NCI-H1417 (cell line): ENCODE measurements around the gene PLIN1.
"Not testable (repeated sequence)": the region's sequence is repeated elsewhere in the genome, so short reads cannot be mapped to it uniquely, and the experiment has no call there.

Source experiments
- DNase-seq, 3 experiments: peaks; one replicate each; lab custom pipeline; 2025; lab: John Stamatoyannopoulos, UW

Gene PLIN1

GRCh38 chr15:89679212-89679611, at the start of gene PLIN1:
Gene PLIN1 (minus strand): TSS chr15:89679367. CDS start chr15:89677489, 1,878 bp downstream.
- no peak for DNase-seq

- DNase-seq: no peak
These were observed 49.1 kb upstream of the PLIN1 start for GRCh38 chr15:89728254-89728653.

- DNase-seq: no peak
These were observed 45.9 kb upstream of the PLIN1 start for GRCh38 chr15:89725064-89725463.

- no peak for DNase-seq
These were observed 45.5 kb upstream of the PLIN1 start for GRCh38 chr15:89724621-89725020.

GRCh38 chr15:89723031-89723430, 43.9 kb upstream of the PLIN1 start:
- DNase-seq: no peak

- no peak for DNase-seq
These were observed 35.6 kb upstream of the PLIN1 start for GRCh38 chr15:89714775-89715174.

GRCh38 chr15:89707577-89707976, 28.4 kb upstream of the PLIN1 start:
- DNase-seq: peak in 2 of 3 experiments; percentile 30 to 83

GRCh38 chr15:89704411-89704810, 25.2 kb upstream of the PLIN1 start:
- no peak for DNase-seq

GRCh38 chr15:89695198-89695597, 16.0 kb upstream of the PLIN1 start:
- no peak for DNase-seq

- DNase-seq: no peak
These were observed 14.5 kb upstream of the PLIN1 start for GRCh38 chr15:89693696-89694095.

- DNase-seq: no peak
These were observed 13.9 kb upstream of the PLIN1 start for GRCh38 chr15:89693091-89693490.

GRCh38 chr15:89690276-89691218, 11.4 kb upstream of the PLIN1 start, which contains the start of the genes PEX11A and WDR93:
Gene PEX11A (minus strand): TSS chr15:89690754. CDS start chr15:89690632, 122 bp downstream.
Gene WDR93 (plus strand): TSS chr15:89690811. CDS start chr15:89701747, 10,936 bp downstream.
- DNase-seq: peak; percentile 83 to 94 (median 92)

GRCh38 chr15:89689930-89690275, 10.7 kb upstream of the PLIN1 start:
- DNase-seq: not testable (repeated sequence)

GRCh38 chr15:89686522-89686921, 7.4 kb upstream of the PLIN1 start:
- DNase-seq: no peak

GRCh38 chr15:89685995-89686394, 6.8 kb upstream of the PLIN1 start:
- no peak for DNase-seq

- no peak for DNase-seq
These were observed 2.0 kb upstream of the PLIN1 start for GRCh38 chr15:89681146-89681545.

GRCh38 chr15:89680282-89680873, 1.2 kb upstream of the PLIN1 start:
- DNase-seq: no peak

GRCh38 chr15:89677381-89677780, 1.8 kb downstream of the PLIN1 start:
- no peak for DNase-seq

GRCh38 chr15:89675606-89676005, 3.6 kb downstream of the PLIN1 start:
- DNase-seq: no peak

- DNase-seq: peak in 1 of 3 experiments; percentile 7
These were observed 4.6 kb downstream of the PLIN1 start for GRCh38 chr15:89674526-89674925.

GRCh38 chr15:89673165-89673512, 6.0 kb downstream of the PLIN1 start:
- DNase-seq: peak in 1 of 3 experiments; percentile 16

- no peak for DNase-seq
These were observed 6.7 kb downstream of the PLIN1 start for GRCh38 chr15:89672221-89673164.
